HG03439 (cell line): ENCODE data around the gene SLC36A2.

Experiments
- ATAC-seq: cut with Tn5 transposase; IDR thresholded peaks from one replicate; pipeline ENCODE4 v1.9.1; 2021; ENCODE audit warnings: mild to moderate bottlenecking, moderate library complexity; ENCODE audit not compliant: unreplicated experiment

The SLC36A2 gene

GRCh38 chr5:151284392-151284967 lies 62.9 kb downstream of the SLC36A2 start:
- ATAC-seq: no peak

- no peak for ATAC-seq
Measured at GRCh38 chr5:151283120-151283825, 64.1 kb downstream of the SLC36A2 start.

DNA sequence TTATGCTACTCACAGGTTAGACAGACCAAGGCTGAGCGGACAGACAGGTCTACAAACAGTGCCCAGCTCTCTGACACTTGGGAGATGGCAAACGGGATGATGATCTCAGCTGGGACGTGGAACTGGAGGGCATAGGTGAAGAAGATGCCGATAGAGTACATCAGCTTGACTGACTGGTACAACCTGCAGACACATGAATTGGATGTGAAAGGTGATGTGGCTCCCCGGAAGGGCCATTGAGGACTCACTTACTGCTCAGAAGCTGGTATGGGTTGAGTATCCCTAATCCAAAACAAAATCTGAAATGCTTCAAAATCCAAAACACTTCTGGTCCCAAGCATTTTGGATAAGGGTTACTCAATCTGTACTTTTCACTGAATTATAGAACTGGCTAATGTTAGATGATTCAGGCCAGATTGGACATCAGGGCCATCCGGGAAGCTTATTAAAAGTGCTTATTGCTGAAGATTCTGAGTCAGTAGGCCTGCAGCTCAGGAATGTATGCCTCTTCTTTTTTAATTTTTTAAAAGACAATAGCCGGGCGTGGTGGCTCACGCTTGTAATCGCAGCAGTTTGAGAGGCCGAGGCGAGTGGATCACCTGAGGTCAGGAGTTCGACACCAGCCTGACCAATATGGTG lies 66.2 kb downstream of the SLC36A2 start:
- ATAC-seq: no peak

DNA sequence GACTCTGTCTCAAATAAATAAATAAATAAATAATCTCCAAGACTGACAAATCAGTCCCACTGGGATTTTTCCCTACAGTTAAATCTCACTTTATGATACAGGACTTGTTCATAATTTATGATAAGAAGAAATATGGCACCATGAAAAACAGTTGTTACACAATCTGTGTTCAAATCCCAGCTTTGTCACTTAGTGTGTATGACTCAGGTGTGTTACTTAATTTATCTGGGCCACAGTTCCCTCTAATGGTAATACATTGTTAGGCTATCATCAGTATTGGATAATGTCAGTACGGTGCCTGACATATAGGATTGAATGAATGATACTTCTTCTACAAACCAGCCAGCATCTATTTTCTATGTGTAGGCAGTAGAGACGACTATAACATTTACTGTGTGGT lies 66.9 kb downstream of the SLC36A2 start:
- ATAC-seq: no peak

DNA sequence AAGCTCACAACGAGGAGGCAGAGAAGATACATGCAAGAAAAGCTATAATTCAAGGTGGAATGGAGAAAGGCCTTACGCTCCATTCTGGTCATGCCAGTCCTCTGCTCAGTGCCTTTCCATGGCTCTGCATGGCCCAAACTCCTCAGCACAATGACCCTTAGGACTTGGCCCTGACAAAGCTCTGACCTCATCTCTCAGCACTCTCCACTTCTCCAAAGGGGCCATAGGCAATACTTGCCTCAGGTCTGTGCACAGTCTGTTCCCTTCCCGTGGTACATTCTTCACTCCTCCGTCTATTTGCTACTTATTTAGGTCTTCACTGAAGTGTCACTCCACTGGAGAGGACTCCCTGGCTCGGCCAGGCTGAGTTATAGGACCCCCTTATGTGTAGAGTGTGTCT lies 68.5 kb downstream of the SLC36A2 start:
- no peak for ATAC-seq

- ATAC-seq: no peak
Measured at GRCh38 chr5:151275803-151276202, 71.6 kb downstream of the SLC36A2 start.

DNA sequence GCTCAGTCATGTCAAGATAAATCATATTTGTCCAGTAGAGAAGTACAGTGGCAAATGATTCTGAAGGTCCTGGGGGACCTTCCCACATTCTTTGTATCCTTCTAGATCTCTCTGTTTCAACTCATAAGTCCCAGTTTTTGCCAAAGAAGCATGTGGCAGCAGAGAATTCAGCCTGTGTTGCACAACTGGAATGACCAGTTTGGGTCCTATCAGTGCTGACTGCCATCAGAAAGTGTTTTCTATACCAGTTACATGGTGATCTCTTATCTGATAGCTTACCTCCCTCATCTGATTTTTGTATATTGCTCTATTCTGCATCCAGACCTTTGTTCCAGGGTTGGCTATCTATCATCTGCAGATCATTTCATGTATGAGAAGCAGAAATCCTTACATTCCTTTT lies 72.7 kb downstream of the SLC36A2 start:
- ATAC-seq: no peak

DNA sequence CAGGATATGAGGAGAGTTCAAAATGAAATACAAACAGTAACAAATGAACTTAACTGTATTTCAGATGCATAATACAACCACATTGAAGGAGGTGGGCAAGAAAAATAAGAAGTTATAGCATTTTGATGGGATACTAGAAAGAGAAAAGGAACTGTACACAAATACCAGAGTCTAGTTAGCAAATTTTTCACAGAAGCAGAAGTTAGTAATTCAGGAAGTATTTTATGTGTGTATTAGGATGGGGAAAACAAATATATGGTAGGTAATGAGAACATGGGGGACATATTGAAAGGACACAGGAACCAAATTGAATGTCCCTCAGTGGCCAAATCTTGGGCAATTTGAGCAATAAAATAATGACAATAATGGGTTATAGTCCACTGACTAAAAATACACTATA lies 76.0 kb downstream of the SLC36A2 start:
- ATAC-seq: no peak

GRCh38 chr5:151270599-151270998 lies 76.8 kb downstream of the SLC36A2 start:
- ATAC-seq: peak; percentile 90

DNA sequence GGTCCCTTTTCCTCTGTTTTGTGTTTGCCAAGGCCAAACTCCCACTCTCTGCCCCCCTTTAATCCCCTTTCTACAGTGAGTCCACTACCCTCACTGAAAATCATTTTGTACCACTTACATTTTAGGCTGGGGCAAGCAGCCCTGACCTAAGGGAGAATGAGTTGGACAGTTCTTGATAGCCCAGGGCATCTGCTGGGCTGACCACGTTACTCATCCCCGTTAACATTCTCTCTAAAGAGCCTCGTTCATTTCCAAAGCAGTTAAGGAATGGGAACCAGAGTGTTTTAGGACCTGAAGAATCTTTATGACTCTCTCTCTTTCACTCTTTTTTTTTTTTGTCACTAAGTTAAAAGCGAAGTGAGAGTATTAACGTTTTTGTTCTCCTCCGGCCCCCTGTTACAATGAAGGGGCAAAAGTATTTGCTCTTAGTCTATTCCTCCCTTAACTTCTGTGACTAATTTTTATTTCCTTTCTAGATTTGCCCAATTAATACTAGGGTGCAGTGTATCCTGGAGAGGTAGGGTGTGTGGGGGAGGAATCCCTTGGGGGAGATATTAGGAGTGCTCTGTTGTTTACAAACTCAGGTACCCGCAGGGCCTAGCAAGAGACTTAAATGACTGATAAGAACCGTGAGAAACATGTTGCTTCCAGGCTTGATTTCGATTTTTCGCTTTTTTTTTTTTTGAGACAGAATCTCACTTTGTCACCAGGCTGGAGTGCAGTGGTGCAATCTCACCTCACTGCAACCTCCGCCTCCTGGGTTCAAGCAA lies 79.7 kb downstream of the SLC36A2 start:
- ATAC-seq: no peak
